Measurements from ENCODE around the gene ASCC2. TPM values are rescaled to one million over a fixed set of nuclear protein-coding genes. Genes with fewer than 3 reads are reported as not detected.

The ASCC2 gene
- total and polyA plus RNA-seq, 2 donors from 2014 or later, result 41.9 to 51.3 TPM

GRCh38 chr22:29780748-29781676 lies 57.1 kb downstream of the ASCC2 start:
- Histone ChIP-seq H3K4me1 (ENCODE audit: control insufficient read depth in 2 of 3, insufficient read depth in 2 of 3, low read depth in 1 of 3, low read length in 3 of 3) (peaks cover 0 to 7% (median 0%) of the 10 kb centered on the region in 3 donors), H3K9ac (ENCODE audit: low read length in 3 of 3) (no peak overlapping the region), H3K36me3 (ENCODE audit: control insufficient read depth in 2 of 3, insufficient read depth in 3 of 3, low read length in 3 of 3) (no peaks in the 10 kb centered on the region), H3K4me3 (ENCODE audit: low read length in 3 of 3) (no peak overlapping the region), H3K9me3 (ENCODE audit: control insufficient read depth in 2 of 3, insufficient read depth in 1 of 3, low read length in 3 of 3) (no peaks in the 10 kb centered on the region), H3K27me3 (ENCODE audit: control insufficient read depth, insufficient read depth, low read length) (no peaks in the 10 kb centered on the region), H3K27ac (ENCODE audit: low read depth in 2 of 2, low read length in 2 of 2) (peak overlapping the region in 1 of 2 donors; percentile 36)
- FAIRE-seq, result no peak
- no peak for TF ChIP-seq CTCF (IDR thresholded peaks at IDR 0.05; ENCODE audit: borderline replicate concordance, extremely low read depth, insufficient read depth)
- peak in 2 of 5 donors; percentile 18 to 53 for DNase-seq
- intact Hi-C loops (cut with DNase I), result no loop called here

- no peak for DNase-seq
- Histone ChIP-seq H3K4me1 (ENCODE audit: control insufficient read depth in 2 of 3, insufficient read depth in 2 of 3, low read depth in 1 of 3, low read length in 3 of 3) (peaks cover 0 to 7% (median 0%) of the 10 kb centered on the region in 3 donors), H3K9me3 (ENCODE audit: control insufficient read depth in 2 of 3, insufficient read depth in 1 of 3, low read length in 3 of 3) (no peaks in the 10 kb centered on the region), H3K9ac (ENCODE audit: low read length in 3 of 3) (no peak overlapping the region), H3K27me3 (ENCODE audit: control insufficient read depth, insufficient read depth, low read length) (no peaks in the 10 kb centered on the region), H3K27ac (ENCODE audit: low read depth in 2 of 2, low read length in 2 of 2) (no peak overlapping the region), H3K36me3 (ENCODE audit: control insufficient read depth in 2 of 3, insufficient read depth in 3 of 3, low read length in 3 of 3) (no peaks in the 10 kb centered on the region), H3K4me3 (ENCODE audit: low read length in 3 of 3) (no peak overlapping the region)
- intact Hi-C loops (cut with DNase I), result no loop called here
- TF ChIP-seq CTCF (IDR thresholded peaks at IDR 0.05; ENCODE audit: borderline replicate concordance, extremely low read depth, insufficient read depth), result no peak
- FAIRE-seq, result no peak
These were observed 57.9 kb downstream of the ASCC2 start for GRCh38 chr22:29780220-29780619.

- H3K4me1 ChIP-seq (ENCODE audit: control insufficient read depth in 2 of 3, insufficient read depth in 2 of 3, low read depth in 1 of 3, low read length in 3 of 3), result peaks cover 0 to 7% (median 6%) of the 10 kb centered on the region in 3 donors
- intact Hi-C loops (cut with DNase I), result no loop called here
- H3K27ac ChIP-seq (ENCODE audit: low read depth in 2 of 2, low read length in 2 of 2), result no peak overlapping the region
- no peaks in the 10 kb centered on the region for H3K9me3 ChIP-seq (ENCODE audit: control insufficient read depth in 2 of 3, insufficient read depth in 1 of 3, low read length in 3 of 3)
- H3K4me3 ChIP-seq (ENCODE audit: low read length in 3 of 3), result no peak overlapping the region
- FAIRE-seq (no peak), DNase-seq (no peak)
- no peak for TF ChIP-seq CTCF (IDR thresholded peaks at IDR 0.05; ENCODE audit: borderline replicate concordance, extremely low read depth, insufficient read depth)
- no peaks in the 10 kb centered on the region for H3K27me3 ChIP-seq (ENCODE audit: control insufficient read depth, insufficient read depth, low read length)
- no peak overlapping the region for H3K9ac ChIP-seq (ENCODE audit: low read length in 3 of 3)
- H3K36me3 ChIP-seq (ENCODE audit: control insufficient read depth in 2 of 3, insufficient read depth in 3 of 3, low read length in 3 of 3), result peaks cover 0 to 12% (median 5%) of the 10 kb centered on the region in 3 donors
These were observed 64.8 kb downstream of the ASCC2 start for GRCh38 chr22:29773233-29773632.

Data from kidney (tissue), 14 donors.